Osteocyte (in vitro differentiated cells): ENCODE results near the gene NT5DC2. TPM values are rescaled to one million over a fixed set of nuclear protein-coding genes. Genes with fewer than 3 reads are reported as not detected.

Experiments
- DNase-seq: peaks from one replicate; pipeline ENCODE4 v3.0.0; 2021; ENCODE audit warnings: mixed read lengths; ENCODE audit not compliant: unreplicated experiment; ENCODE audit errors: extremely low spot score
- H3K27ac Mint-ChIP-seq: one replicate; pipeline ENCODE4 v1.8.0; 2021; ENCODE audit warnings: mild to moderate bottlenecking, mixed read lengths; ENCODE audit not compliant: unreplicated experiment
- H3K27me3 Mint-ChIP-seq: one replicate; pipeline ENCODE4 v1.8.0; 2021; ENCODE audit warnings: mixed read lengths; ENCODE audit not compliant: unreplicated experiment
- H3K36me3 Mint-ChIP-seq: one replicate; pipeline ENCODE4 v1.8.0; 2021; ENCODE audit warnings: mixed read lengths; ENCODE audit not compliant: unreplicated experiment
- H3K4me1 Mint-ChIP-seq: one replicate; pipeline ENCODE4 v1.8.0; 2021; ENCODE audit warnings: mixed read lengths; ENCODE audit not compliant: unreplicated experiment
- H3K4me3 Mint-ChIP-seq: one replicate; pipeline ENCODE4 v1.8.0; 2021; ENCODE audit warnings: mild to moderate bottlenecking, moderate library complexity, mixed read lengths; ENCODE audit not compliant: unreplicated experiment
- H3K9me3 Mint-ChIP-seq: one replicate; pipeline ENCODE4 v1.8.0; 2021; ENCODE audit warnings: mixed read lengths; ENCODE audit not compliant: unreplicated experiment
- total RNA-seq: library from RNA; stranded (reverse); gene quantifications from 2 replicates; pipeline ENCODE4 v1.2.1, GENCODE V29; 2021
- TF ChIP-seq, protein P1 (sequence below): fragments of 200-600 bp; sonication (generic); IDR thresholded peaks from 2 replicates; pipeline ENCODE4 v1.5.0; 2021; ENCODE audit warnings: antibody characterized with exemption, mild to moderate bottlenecking, moderate library complexity

The NT5DC2 gene
- total RNA-seq, 1 donor from 2014 or later = 178 TPM

- DNase-seq = no peak
- Mint-ChIP-seq H3K27me3 (no peaks in the 10 kb centered on the region), H3K36me3 (peaks cover 22% of the 10 kb centered on the region), H3K27ac (peak overlapping the region; percentile 41), H3K4me3 (no peak overlapping the region), H3K4me1 (peaks cover 5% of the 10 kb centered on the region), H3K9me3 (no peaks in the 10 kb centered on the region)
- TF ChIP-seq, protein P1, sequence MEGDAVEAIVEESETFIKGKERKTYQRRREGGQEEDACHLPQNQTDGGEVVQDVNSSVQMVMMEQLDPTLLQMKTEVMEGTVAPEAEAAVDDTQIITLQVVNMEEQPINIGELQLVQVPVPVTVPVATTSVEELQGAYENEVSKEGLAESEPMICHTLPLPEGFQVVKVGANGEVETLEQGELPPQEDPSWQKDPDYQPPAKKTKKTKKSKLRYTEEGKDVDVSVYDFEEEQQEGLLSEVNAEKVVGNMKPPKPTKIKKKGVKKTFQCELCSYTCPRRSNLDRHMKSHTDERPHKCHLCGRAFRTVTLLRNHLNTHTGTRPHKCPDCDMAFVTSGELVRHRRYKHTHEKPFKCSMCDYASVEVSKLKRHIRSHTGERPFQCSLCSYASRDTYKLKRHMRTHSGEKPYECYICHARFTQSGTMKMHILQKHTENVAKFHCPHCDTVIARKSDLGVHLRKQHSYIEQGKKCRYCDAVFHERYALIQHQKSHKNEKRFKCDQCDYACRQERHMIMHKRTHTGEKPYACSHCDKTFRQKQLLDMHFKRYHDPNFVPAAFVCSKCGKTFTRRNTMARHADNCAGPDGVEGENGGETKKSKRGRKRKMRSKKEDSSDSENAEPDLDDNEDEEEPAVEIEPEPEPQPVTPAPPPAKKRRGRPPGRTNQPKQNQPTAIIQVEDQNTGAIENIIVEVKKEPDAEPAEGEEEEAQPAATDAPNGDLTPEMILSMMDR = no peak
Measured at GRCh38 chr3:52525680-52526561, 7.7 kb downstream of the NT5DC2 start.

DNA sequence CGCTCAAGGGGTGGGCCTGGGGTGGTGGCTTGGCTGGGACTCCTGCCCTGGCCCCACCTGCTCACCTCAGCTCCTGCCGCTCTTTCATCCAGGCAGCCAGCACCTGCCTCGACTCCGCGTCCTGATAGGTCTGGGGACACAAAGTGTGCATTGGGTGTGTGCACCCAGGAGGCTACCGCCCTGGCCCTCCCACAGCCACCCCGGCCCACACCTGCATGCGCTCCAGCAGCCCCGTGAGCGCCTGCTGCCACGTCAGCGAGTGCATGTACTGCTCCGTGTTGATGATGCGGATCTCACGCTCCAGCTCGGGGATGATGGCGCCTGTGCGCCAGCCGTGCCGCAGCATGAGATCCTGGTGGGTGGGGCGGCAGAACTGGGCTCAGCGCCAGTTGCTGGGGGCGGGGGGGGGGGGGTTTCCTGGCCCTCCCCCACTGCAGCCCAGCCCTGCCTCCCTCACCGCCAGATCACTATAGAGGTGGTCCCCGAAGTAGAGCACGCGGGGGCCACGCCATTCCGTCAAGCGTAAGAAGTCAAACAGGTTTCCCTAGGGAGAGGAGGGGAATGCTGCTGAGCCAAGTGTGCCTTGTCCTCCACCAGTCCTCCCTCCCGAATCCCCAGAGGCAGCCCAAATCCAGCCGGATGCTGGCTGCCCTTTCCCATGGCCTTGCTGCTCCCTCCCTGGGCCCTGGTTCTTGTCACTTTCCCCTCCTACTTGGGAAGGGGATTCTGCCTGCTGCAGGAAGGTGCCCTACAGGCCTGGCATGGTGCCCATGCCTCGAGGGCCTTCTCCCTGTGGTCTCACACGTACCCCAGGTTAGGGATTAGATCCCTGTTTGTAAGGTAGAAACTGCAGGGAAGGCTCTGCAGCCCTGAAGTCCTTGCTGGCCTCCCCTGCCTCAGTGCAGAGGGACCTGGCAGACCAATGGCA, 8.6 kb downstream of the NT5DC2 start:
- H3K9me3 Mint-ChIP-seq = no peaks in the 10 kb centered on the region
- H3K36me3 Mint-ChIP-seq = peaks cover 22% of the 10 kb centered on the region
- peak overlapping the region; percentile 41 for H3K27ac Mint-ChIP-seq
- no peaks in the 10 kb centered on the region for H3K27me3 Mint-ChIP-seq
- no peak for DNase-seq
- TF ChIP-seq, protein P1 = no peak
- peaks cover 3% of the 10 kb centered on the region for H3K4me1 Mint-ChIP-seq
- H3K4me3 Mint-ChIP-seq = no peak overlapping the region

DNA sequence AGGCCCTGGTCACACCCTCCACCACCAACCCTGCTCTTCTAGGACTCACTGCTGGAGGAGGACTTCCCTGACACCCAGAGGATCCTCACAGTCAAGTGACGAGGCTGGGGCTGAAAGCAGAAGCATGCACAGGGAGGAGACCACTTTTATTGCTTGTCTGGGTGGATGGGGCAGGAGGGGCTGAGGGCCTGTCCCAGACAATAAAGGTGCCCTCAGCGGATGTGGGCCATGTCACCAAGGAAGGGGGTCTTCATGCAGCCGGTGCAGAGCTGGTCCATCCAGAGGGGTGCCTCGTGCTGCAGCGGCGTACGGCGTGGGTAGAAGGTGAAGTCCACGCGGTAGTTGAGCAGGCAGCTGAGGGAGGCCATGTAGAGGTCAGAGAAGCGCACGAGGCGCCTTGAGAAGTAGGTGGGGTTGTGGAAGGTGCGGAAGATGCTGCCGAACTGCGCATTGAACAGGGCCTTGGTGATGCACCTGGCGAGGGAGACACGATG, 9.4 kb downstream of the NT5DC2 start:
- no peak overlapping the region for H3K4me3 Mint-ChIP-seq
- no peak overlapping the region for H3K27ac Mint-ChIP-seq

GRCh38 chr3:52523386-52524257, 10.0 kb downstream of the NT5DC2 start:
- no peak overlapping the region for H3K4me3 Mint-ChIP-seq

More for the DNA sequence above, 9.4 kb downstream of the NT5DC2 start:
- Mint-ChIP-seq H3K4me1 (peaks cover 3% of the 10 kb centered on the region), H3K9me3 (no peaks in the 10 kb centered on the region), H3K27me3 (no peaks in the 10 kb centered on the region), H3K36me3 (peaks cover 22% of the 10 kb centered on the region)
- TF ChIP-seq, protein P1 = no peak
- no peak for DNase-seq

More at GRCh38 chr3:52523386-52524257, 10.0 kb downstream of the NT5DC2 start:
- Mint-ChIP-seq H3K27ac (no peak overlapping the region), H3K36me3 (peaks cover 17% of the 10 kb centered on the region), H3K4me1 (peaks cover 3% of the 10 kb centered on the region), H3K27me3 (no peaks in the 10 kb centered on the region), H3K9me3 (no peaks in the 10 kb centered on the region)
- no peak for DNase-seq
- TF ChIP-seq, protein P1 = no peak
